GM12873 (cell line): Measurements from ENCODE around the gene CLEC3B.

Source experiments
- TF ChIP-seq, protein P1 (sequence below): IDR thresholded peaks from 2 replicates; pipeline ENCODE4 v1.5.1; 2012; ENCODE audit warnings: low read depth, mild to moderate bottlenecking, moderate library complexity, low read length, control low read depth; ENCODE audit not compliant: insufficient read depth; ENCODE audit errors: missing control alignments

The CLEC3B gene

DNA sequence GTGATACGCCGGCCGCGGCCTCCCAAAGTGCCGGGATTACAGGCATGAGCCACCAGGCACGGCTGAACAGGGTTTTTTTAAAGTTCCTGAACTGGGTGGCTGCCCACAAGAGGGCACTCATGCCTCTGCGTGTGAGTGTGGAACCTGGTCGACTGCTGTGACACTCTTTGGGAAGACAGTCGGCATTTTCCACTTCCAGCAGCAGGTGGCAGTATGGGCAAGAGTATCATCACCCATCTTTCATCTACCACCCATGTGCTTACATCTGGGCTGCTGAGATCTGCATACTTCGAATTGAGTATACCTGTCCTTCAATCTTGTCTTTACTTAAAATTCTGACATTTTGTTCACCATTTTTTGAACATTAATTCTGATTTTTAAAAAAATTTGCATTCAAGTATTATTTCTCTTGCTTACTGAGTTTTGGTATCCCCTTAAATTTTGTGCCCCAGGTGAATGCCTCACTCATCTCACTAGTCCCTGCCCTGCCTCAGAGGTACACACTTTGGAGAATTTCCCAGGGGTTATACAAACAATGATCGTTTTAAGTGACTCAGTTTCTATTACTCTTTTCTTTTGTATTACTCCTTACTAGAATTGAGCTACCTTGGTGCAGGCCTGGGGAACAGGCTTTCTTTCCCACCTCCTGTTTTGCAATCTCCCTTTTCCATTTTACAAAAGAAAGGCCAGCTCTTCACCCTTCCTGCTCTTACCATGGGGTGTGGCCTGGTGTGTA is 11.8 kb downstream of the CLEC3B start:
- TF ChIP-seq, protein P1, sequence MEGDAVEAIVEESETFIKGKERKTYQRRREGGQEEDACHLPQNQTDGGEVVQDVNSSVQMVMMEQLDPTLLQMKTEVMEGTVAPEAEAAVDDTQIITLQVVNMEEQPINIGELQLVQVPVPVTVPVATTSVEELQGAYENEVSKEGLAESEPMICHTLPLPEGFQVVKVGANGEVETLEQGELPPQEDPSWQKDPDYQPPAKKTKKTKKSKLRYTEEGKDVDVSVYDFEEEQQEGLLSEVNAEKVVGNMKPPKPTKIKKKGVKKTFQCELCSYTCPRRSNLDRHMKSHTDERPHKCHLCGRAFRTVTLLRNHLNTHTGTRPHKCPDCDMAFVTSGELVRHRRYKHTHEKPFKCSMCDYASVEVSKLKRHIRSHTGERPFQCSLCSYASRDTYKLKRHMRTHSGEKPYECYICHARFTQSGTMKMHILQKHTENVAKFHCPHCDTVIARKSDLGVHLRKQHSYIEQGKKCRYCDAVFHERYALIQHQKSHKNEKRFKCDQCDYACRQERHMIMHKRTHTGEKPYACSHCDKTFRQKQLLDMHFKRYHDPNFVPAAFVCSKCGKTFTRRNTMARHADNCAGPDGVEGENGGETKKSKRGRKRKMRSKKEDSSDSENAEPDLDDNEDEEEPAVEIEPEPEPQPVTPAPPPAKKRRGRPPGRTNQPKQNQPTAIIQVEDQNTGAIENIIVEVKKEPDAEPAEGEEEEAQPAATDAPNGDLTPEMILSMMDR, result peak; percentile 96

DNA sequence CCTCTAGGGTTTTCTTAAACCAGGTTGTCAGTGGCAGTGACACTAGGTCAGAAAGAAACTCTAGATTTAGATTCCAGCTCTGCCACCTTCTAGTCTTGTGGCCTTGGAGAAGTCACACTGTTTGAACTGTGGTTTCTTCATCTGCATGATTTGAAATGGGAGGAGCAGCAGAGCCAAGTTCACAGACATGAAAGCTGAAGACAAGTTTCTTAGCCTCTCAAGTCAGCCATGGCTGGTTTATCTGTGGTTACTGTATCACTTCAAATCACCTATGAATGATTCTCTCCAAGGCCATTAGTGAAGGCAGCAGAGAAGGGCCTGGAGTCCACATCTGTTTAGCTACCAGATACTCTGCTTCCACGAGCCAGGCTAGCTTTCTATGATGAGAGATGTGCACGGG is 15.6 kb downstream of the CLEC3B start:
- TF ChIP-seq, protein P1, result no peak

DNA sequence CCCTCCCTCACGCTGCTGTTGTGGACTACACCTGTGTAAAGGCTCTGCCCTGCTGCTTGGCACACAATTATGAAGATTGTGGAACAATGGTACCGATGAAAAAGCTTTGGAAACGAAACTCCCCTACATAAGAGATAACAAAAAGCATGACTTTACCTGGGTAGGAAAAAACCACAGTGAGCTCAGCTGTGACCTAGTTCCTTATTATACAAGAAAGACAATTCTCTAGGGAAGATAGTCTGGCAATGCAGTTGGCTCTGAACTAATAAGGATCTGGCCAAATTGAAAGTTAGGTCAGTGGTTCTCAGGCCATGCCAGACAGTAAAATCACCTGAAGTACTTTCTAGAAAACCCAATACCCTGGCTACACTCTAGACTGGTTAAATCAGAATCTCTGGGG is 16.1 kb downstream of the CLEC3B start:
- TF ChIP-seq, protein P1, result no peak

DNA sequence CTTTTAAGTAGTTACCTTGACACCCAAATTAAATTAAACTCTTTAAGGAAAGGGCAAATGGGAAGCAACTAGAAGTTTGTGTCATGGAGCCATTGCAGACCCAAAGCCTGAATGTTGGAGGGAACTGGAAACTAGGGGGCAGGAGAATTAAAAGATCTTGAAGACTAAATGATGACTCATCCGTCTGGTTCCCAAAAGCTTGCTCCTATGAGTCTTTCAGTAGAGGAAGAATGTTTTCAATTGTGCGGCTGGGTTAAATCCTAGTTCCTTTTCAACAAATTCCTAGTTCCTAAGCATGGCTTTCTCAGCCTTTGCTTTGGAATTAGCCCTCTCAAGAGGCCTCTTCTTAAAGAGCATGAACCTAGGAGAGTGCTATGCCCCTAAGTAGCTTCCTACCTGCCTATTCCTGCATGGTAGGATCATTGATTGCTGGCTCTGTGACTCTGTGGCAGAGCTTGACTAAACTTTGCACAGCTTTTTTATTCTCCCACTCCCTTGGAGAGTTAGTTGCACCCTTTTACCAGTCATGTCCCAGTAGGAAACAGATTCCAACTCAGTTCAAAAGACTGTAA is 17.7 kb downstream of the CLEC3B start:
- TF ChIP-seq, protein P1, result no peak

DNA sequence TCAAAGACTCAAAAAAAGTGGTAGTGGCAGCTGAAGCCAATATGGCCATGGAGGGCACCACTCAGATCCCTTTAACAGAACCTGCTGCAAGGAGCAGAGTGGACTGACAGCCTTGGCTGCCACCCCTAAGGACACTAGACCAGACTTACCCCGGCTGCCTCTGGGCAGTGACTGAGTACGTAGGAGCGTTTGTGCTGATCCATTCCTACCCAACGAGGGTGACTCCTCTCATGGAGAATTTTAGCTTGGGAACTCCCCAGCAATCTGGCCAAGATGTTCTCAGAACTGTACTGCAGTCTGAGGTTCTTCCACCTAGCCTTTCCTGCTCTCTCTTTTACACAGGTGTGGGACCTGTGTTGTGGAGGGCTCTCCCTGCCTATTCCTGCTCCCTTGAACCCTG is 22.1 kb downstream of the CLEC3B start:
- TF ChIP-seq, protein P1, result no peak

DNA sequence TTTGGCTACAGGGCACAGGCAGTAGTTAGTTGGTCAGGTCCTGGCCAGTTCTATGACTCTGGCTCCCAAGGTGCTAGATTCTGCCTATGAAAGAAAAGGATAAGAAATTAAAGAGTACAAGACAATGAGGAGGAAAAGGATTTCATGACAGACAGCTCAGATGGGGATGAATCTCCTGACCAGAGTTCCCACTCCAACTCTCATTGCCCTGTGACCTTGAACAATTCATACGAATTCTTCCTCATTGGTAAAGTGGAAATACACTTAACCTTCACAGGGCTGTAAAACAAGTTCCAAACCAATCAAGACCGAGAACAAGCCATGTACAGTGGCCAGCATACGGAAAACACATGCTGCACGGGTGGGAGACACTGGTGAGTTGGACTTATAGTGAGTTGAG is 23.7 kb downstream of the CLEC3B start:
- TF ChIP-seq, protein P1, result no peak

DNA sequence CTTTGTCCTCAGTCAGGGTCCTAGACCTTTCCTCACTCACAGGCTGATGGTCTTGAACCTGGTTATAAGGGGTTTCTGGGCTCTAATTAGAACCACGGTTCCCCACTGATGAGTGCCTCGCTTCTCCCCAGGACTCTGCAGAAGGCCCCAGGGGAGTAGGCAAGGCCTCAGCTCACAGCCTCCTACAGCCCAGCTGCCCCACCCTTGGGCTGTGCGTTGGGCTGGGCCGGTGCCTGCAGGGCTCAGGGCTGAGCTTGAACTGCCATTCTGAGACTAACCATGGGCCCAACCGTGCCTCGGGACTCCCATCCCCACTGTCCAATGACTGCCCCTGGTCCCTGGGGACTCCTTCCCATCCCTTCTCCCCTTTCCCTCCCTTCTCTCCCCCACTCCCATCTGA is 25.6 kb downstream of the CLEC3B start:
- TF ChIP-seq, protein P1, result no peak
